GM23248 (cell line): ENCODE measurements around the gene USP1. TPM values are rescaled to one million over a fixed set of nuclear protein-coding genes. Genes with fewer than 3 reads are reported as not detected.

Experiments used
- DNase-seq: peaks from one replicate; pipeline ENCODE4 v3.0.0-alpha.2; 2015
- H2AFZ ChIP-seq: fragments of 200-600 bp; sonication (generic); 2 replicates; pipeline ENCODE4 v1.6.1; 2016; ENCODE audit warnings: antibody characterized with exemption
- H3F3A ChIP-seq: fragments of 200-600 bp; sonication (generic); 2 replicates; pipeline ENCODE4 v1.6.1; 2016; ENCODE audit warnings: mild to moderate bottlenecking, antibody characterized with exemption, mixed run types; ENCODE audit not compliant: insufficient read depth
- H3K27ac ChIP-seq: fragments of 200-600 bp; sonication (generic); 2 replicates; pipeline ENCODE4 v1.5.1; 2016; ENCODE audit warnings: mild to moderate bottlenecking
- H3K27me3 ChIP-seq: fragments of 200-600 bp; sonication (generic); replicated peaks from 2 replicates; pipeline ENCODE4 v1.6.1; 2016; ENCODE audit warnings: mild to moderate bottlenecking; ENCODE audit not compliant: insufficient read depth
- H3K36me3 ChIP-seq: fragments of 200-600 bp; sonication (generic); 2 replicates; pipeline ENCODE4 v1.6.1; 2016; ENCODE audit warnings: low read depth, mild to moderate bottlenecking
- H3K4me1 ChIP-seq: fragments of 200-600 bp; sonication (generic); 2 replicates; pipeline ENCODE4 v1.6.1; 2016; ENCODE audit warnings: mild to moderate bottlenecking; ENCODE audit not compliant: insufficient read depth
- H3K4me2 ChIP-seq: fragments of 200-600 bp; sonication (generic); one replicate; pipeline ENCODE4 v1.6.1; 2016; ENCODE audit warnings: mild to moderate bottlenecking; ENCODE audit not compliant: unreplicated experiment
- H3K4me3 ChIP-seq: fragments of 200-600 bp; sonication (generic); 2 replicates; pipeline ENCODE4 v1.5.1; 2016; ENCODE audit warnings: mild to moderate bottlenecking
- H3K79me2 ChIP-seq: fragments of 200-600 bp; sonication (generic); 2 replicates; pipeline ENCODE4 v1.6.1; 2016; ENCODE audit warnings: mild to moderate bottlenecking; ENCODE audit not compliant: insufficient read depth
- H3K9ac ChIP-seq: fragments of 200-600 bp; sonication (generic); 2 replicates; pipeline ENCODE4 v1.6.1; 2016; ENCODE audit warnings: mild to moderate bottlenecking
- H3K9me2 ChIP-seq: fragments of 200-600 bp; sonication (generic); 2 replicates; pipeline ENCODE4 v1.6.1; 2016; ENCODE audit warnings: mixed run types, mild to moderate bottlenecking, moderate library complexity; ENCODE audit not compliant: insufficient read depth
- H3K9me3 ChIP-seq: fragments of 200-600 bp; sonication (generic); one replicate; pipeline ENCODE4 v1.6.1; 2017; ENCODE audit warnings: low read depth
- H4K20me1 ChIP-seq: fragments of 200-600 bp; sonication (generic); 2 replicates; pipeline ENCODE4 v1.6.0; 2016; ENCODE audit not compliant: insufficient read depth
- EZH2 ChIP-seq: fragments of 200-600 bp; sonication (generic); IDR thresholded peaks from 2 replicates; pipeline ENCODE4 v1.6.1; 2018; ENCODE audit warnings: antibody characterized with exemption, mild to moderate bottlenecking; ENCODE audit not compliant: insufficient read depth, poor library complexity, severe bottlenecking
- EZH2phosphoT487 ChIP-seq: fragments of 200-600 bp; sonication (generic); IDR thresholded peaks from 2 replicates; pipeline ENCODE4 v1.6.1; 2018; ENCODE audit warnings: antibody characterized with exemption, moderate library complexity, mild to moderate bottlenecking, low read depth; ENCODE audit not compliant: insufficient read depth
- WGBS, 2 experiments: methylation state at CpG; one replicate each; pipeline ENCODE4 v1.1.6; 2015 to 2017; ENCODE audit warnings: low lambda C conversion rate in 2 of 2, low coverage in 1 of 2; ENCODE audit errors: missing lambda C conversion rate in 2 of 2; 5-methylcytosine and 5-hydroxymethylcytosine counted together
- in situ Hi-C: fragments of 300-500 bp; cut with MboI; formaldehyde crosslinking; loops from 2 replicates; pipeline ENCODE4 v1.15.0; 2020
- polyA plus RNA-seq: library from polyadenylated mRNA; unstranded; fragments of >200 nt; fragmentation: Nextera tagmentation; extraction: Ambion mirVana; gene quantifications from 2 replicates; pipeline ENCODE4 v1.2.1, GENCODE V29; 2016
- total RNA-seq: library from RNA; depleted of rRNA; stranded (reverse); fragments of >200 nt; shearing (Covaris generic); gene quantifications from 2 replicates; pipeline ENCODE4 v1.2.3, GENCODE V29; 2014

USP1 gene
- total and polyA plus RNA-seq, 2 experiments from 2014 or later, result 22.8 to 27.8 TPM

DNA sequence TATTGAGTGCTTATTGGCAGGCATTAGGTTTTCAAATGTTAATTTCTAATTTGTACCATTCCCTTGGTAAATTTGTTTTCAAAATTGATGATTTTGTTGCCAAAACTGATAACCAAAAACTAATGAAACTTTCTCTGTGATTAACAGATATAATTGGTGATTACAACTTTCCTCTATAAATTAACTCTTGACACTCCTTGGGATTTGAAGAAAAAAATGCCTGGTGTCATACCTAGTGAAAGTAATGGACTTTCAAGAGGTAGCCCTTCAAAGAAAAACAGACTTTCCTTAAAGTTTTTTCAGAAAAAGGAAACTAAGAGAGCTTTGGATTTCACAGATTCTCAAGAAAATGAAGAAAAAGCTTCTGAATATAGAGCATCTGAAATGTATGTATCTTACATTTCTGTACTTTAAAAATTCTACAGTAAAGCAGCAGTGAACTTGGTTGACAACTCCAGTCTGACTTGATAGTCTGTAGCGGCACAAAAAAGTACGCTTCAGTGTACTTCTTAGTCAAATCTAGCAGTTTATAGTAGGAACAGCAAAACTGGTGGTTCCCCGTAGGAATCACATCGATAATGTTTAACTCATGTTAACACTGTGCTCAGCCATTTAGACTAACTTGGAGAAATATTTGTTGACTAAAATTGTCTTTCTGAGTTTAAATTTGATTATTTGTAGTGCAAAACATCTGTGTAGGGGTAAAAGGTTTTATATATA lies 3.0 kb downstream of the USP1 start:
- Histone ChIP-seq H3F3A (peaks cover 14% of the 10 kb centered on the region), H3K27me3 (no peaks in the 10 kb centered on the region), H4K20me1 (no peaks in the 10 kb centered on the region), H3K4me3 (peak overlapping the region; percentile 6; the same call in 1 of the 2 replicates), H3K27ac (no peak overlapping the region), H3K4me2 (peak overlapping the region; percentile 15), H3K4me1 (peaks cover 20% of the 10 kb centered on the region), H3K9ac (no peak overlapping the region), H3K79me2 (peaks cover 77% of the 10 kb centered on the region), H3K9me3 (no peaks in the 10 kb centered on the region), H3K9me2 (no peaks in the 10 kb centered on the region), H3K36me3 (peaks cover 25% of the 10 kb centered on the region), H2AFZ (no peak overlapping the region)
- no peak for DNase-seq
- in situ Hi-C loops, result no loop called here
- TF ChIP-seq EZH2phosphoT487, result no peak
- no peak for TF ChIP-seq EZH2
- WGBS, 2 experiments, result 70 to 72% methylated on average over 4 of the region's 4 CpGs

DNA sequence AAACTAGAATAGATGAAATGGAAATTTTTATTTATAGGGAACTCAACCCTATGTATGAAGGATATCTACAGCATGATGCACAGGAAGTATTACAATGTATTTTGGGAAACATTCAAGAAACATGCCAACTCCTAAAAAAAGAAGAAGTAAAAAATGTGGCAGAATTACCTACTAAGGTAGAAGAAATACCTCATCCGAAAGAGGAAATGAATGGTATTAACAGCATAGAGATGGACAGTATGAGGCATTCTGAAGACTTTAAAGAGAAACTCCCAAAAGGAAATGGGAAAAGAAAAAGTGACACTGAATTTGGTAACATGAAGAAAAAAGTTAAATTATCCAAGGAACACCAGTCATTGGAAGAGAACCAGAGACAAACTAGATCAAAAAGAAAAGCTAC lies 7.9 kb downstream of the USP1 start:
- no peaks in the 10 kb centered on the region for H3K9me3 ChIP-seq
- peaks cover 60% of the 10 kb centered on the region for H3K36me3 ChIP-seq
- no peak overlapping the region for H3K27ac ChIP-seq
- no peak overlapping the region for H3K4me2 ChIP-seq
- no peaks in the 10 kb centered on the region for H4K20me1 ChIP-seq
- peaks cover 10% of the 10 kb centered on the region; the same call in 1 of the 2 replicates for H3K4me1 ChIP-seq
- in situ Hi-C loops, result no loop called here
- H3K9ac ChIP-seq, result no peak overlapping the region
- WGBS, 2 experiments, result 100% methylated on average over 1 of the region's 1 CpG
- no peaks in the 10 kb centered on the region for H3K27me3 ChIP-seq
- TF ChIP-seq EZH2 (no peak), EZH2phosphoT487 (no peak)
- peaks cover 75% of the 10 kb centered on the region for H3K79me2 ChIP-seq
- H3K9me2 ChIP-seq, result no peaks in the 10 kb centered on the region
- H2AFZ ChIP-seq, result no peak overlapping the region
- no peak for DNase-seq
- peaks cover 10% of the 10 kb centered on the region for H3F3A ChIP-seq
- H3K4me3 ChIP-seq, result no peak overlapping the region

DNA sequence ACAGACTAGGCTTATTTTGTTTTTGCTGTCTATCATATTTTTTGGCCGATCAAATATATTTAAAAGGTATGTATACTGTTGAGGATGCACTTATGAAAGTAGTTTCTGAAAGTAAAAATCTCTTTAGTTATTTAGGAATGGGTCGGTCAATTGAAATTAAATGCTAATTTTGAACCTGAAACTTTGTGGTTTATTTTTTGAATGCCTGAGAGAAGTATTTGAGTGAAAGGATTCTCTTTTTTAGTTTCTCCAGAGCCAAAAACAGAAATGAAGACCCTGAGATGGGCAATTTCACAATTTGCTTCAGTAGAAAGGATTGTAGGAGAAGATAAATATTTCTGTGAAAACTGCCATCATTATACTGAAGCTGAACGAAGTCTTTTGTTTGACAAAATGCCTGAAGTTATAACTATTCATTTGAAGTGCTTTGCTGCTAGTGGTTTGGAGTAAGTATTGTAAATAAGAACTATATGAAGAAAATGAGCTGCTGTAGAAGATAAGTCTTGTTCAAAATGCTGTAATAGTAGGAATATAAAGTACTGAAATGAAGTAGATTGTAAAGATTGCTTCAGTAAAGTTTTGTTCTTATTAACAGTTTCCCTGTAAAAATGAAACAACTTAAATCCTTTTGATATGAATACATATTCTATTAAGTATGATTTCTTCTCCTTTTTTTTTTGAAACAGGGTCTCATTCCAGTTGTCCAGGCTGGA lies 11.5 kb downstream of the USP1 start:
- Histone ChIP-seq H3F3A (peaks cover 33% of the 10 kb centered on the region), H4K20me1 (no peaks in the 10 kb centered on the region), H3K9me3 (no peaks in the 10 kb centered on the region), H3K36me3 (peaks cover 70% of the 10 kb centered on the region), H3K9me2 (no peaks in the 10 kb centered on the region), H3K4me1 (peaks cover 13% of the 10 kb centered on the region), H3K27me3 (no peaks in the 10 kb centered on the region), H3K27ac (no peak overlapping the region), H3K4me3 (no peak overlapping the region), H3K4me2 (no peak overlapping the region), H3K79me2 (peaks cover 38% of the 10 kb centered on the region), H3K9ac (no peak overlapping the region), H2AFZ (no peak overlapping the region)
- WGBS, 2 experiments, result 95 to 96% methylated on average over 3 of the region's 3 CpGs
- no peak for DNase-seq
- TF ChIP-seq EZH2phosphoT487 (no peak), EZH2 (no peak)
- in situ Hi-C loops, result no loop called here

DNA sequence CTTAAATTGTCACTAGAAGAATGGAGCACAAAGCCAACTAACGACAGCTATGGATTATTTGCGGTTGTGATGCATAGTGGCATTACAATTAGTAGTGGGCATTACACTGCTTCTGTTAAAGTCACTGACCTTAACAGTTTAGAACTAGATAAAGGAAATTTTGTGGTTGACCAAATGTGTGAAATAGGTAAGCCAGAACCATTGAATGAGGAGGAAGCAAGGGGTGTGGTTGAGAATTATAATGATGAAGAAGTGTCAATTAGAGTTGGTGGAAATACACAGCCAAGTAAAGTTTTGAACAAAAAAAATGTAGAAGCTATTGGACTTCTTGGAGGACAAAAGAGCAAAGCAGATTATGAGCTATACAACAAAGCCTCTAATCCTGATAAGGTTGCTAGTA lies 13.5 kb downstream of the USP1 start:
- WGBS, 2 experiments, result 97 to 100% methylated on average over 2 of the region's 2 CpGs
- TF ChIP-seq EZH2phosphoT487 (no peak), EZH2 (no peak)
- in situ Hi-C loops, result no loop called here
- Histone ChIP-seq H3K4me1 (peaks cover 9% of the 10 kb centered on the region; the same call in 1 of the 2 replicates), H3K9me2 (no peaks in the 10 kb centered on the region), H3K27ac (no peak overlapping the region), H4K20me1 (no peaks in the 10 kb centered on the region), H3K79me2 (peaks cover 19% of the 10 kb centered on the region), H3K4me2 (no peak overlapping the region), H3K9me3 (no peaks in the 10 kb centered on the region), H3K4me3 (no peak overlapping the region), H3F3A (peaks cover 38% of the 10 kb centered on the region; the same call in 1 of the 2 replicates), H2AFZ (no peak overlapping the region), H3K27me3 (no peaks in the 10 kb centered on the region), H3K36me3 (peaks cover 71% of the 10 kb centered on the region), H3K9ac (no peak overlapping the region)
- DNase-seq, result no peak
